HG02943 (cell line): ENCODE results near the gene ERH.

Source experiments
- ATAC-seq: cut with Tn5 transposase; IDR thresholded peaks from one replicate; pipeline ENCODE4 v1.9.1; 2021; ENCODE audit warnings: mild to moderate bottlenecking, low read depth, moderate library complexity; ENCODE audit not compliant: unreplicated experiment

ERH gene

DNA sequence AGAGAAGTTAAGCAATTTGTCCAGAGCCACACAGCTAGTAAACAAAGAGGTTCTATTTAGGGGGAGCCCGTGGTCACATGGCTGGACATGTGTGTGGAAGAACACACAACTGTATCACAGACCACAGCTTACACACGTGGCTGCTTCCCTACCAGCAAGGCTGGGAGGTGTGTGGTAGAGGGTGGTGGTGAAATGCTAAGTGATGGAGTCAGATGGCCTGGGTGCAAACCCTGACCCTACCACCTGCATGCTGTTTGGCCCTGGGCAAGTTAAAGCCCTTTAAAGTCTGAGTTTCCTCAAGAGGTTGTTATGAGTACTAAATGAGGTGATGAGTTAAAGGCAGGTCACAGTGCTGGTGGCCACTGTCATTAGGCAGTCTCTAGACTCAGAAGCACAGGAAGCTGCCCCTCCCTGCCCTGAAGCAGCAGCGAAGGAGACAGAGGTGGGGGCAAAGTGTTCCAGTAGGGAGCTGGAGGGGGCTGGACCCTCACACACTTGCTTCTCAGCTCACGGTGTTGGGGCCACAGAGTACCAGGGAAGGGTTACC, 64.2 kb downstream of the ERH start:
- no peak for ATAC-seq

- ATAC-seq = no peak
Observed at GRCh38 chr14:69332782-69333395, 65.2 kb downstream of the ERH start.

GRCh38 chr14:69331206-69331605, 66.9 kb downstream of the ERH start:
- no peak for ATAC-seq
